Esophagus mucosa (tissue), 1 donor: ENCODE measurements around the gene EP300. TPM values are rescaled to one million over a fixed set of nuclear protein-coding genes. Genes with fewer than 3 reads are reported as not detected.

Experiments
- ATAC-seq: fragments of 200-7000 bp; cut with Tn5 transposase; one replicate; pipeline ENCODE4 v1.9.1; 2020
- total RNA-seq: library from RNA; stranded (reverse); gene quantifications from one replicate; pipeline ENCODE4 v1.2.4, GENCODE V29; 2023
- donor health status: DM: yes; HTN: yes; CAD: no.

EP300 gene
- total RNA-seq, 1 donor from 2014 or later, result 40.6 TPM

GRCh38 chr22:41215409-41215808, 123.0 kb downstream of the EP300 start:
- ATAC-seq, result no peak

DNA sequence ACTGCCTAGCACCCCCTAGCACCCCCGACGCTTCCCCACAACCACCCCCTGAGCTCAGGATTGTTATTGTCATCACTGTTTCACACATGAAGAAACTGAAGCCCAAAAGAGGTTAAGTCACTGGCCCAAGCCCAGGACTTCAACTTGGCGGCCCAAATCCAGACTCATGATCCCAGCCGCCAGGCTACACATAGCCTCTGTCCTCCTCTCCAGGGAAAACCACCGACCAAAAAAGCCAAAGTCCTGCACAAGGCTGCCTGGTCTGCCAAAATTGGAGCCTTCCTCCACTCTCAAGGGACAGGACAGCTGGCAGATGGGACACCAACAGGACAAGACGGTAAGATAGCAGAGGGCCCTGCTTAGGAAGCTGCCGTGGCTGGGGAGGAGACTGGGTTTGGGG, 123.5 kb downstream of the EP300 start:
- ATAC-seq, result no peak

- ATAC-seq, result peak; percentile 27
These were observed 124.6 kb downstream of the EP300 start for GRCh38 chr22:41216984-41217383.

DNA sequence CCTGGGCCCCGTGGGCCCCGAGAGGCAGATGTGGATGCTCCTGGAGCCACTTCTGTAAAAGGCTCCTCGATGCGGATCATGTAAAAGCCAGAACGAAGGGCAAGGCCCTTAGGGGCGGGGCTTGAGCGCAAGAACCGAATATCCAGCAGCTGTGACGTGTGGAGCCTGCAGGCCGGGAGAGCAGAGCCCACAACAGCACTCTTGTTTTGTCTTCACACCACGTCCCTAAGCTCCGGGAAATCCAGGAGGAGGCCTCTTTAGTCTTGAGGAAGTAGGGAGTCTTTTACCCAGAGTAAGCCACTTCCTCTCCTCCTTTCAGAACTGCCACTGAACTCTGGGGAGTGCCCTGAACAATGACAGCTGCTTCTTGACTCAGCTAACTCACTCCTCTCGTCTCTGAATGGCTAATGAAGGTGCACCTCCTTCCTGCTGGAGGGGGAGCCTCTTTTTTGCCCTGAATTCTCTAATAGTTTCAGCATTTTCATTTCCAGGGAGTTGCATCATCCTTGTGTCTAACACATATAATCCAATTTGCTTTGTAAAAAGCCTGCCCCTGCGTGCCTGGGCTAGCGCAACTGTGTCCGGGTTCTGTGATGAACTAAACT, 125.3 kb downstream of the EP300 start:
- ATAC-seq, result peak; percentile 94

- ATAC-seq, result peak; percentile 52
These were observed 130.6 kb downstream of the EP300 start for GRCh38 chr22:41222846-41223507.

- ATAC-seq, result no peak
These were observed 131.1 kb downstream of the EP300 start for GRCh38 chr22:41223535-41223934.

DNA sequence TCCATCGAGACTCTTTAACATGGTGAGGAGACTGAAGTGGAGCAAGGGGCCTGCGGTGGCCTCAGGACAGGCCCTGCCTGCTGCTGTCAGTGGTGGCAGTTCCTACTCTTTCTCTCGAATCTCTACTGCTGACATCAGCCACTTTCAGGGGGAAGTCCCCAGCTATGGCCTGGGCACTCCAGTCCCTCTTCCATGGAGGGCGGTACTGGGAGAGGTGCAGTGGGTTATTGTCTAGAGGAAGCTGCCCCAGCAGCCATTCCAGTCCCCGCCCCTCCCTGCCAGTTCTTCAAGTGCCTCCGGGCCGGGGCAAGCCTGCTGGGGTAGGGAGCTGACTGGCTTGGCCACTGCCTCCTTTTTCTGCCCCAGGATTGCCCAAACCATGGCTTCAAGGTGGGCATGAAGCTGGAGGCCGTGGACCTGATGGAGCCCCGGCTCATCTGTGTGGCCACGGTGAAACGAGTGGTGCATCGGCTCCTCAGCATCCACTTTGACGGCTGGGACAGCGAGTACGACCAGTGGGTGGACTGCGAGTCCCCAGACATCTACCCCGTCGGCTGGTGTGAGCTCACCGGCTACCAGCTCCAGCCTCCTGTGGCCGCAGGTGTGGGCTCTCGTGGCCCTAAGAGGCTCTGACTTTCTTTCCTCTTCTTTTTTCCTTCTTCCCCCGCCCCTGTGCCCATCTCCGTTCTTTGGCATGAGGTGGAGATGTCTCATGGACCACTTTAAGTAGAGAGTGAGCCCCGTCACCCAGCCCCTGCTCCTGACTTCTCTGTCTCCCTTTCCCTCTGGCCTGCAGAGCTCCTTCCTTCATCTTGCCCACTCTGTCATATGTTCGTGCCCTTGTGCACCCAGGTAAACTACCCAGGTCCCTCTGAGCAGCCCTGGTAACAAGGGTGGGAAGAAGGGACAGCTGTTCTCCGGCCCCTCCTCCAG, 134.6 kb downstream of the EP300 start:
- ATAC-seq, result peak; percentile 51

GRCh38 chr22:41229215-41229614, 136.8 kb downstream of the EP300 start:
- ATAC-seq, result no peak

Other genes starting within 250 kb of the EP300 start
- 120 TPM for gene ST13, start 236.0 kb upstream of the EP300 start, total RNA-seq
- gene XPNPEP3, start 235.4 kb upstream of the EP300 start, total RNA-seq, result 14.3 TPM
- not detected for gene DNAJB7, start 230.5 kb upstream of the EP300 start, total RNA-seq
- 56.0 TPM for gene RBX1, start 141.2 kb upstream of the EP300 start, total RNA-seq
- 13.2 TPM for gene L3MBTL2, start 112.7 kb downstream of the EP300 start, total RNA-seq
- 3.9 TPM for gene CHADL, start 148.3 kb downstream of the EP300 start, total RNA-seq
- 78.9 TPM for gene RANGAP1, start 193.6 kb downstream of the EP300 start, total RNA-seq
- gene ZC3H7B, start 208.9 kb downstream of the EP300 start, total RNA-seq, result 21.1 TPM